Activated naive CD8-positive, alpha-beta T cell treated with anti-CD3 and anti-CD28 coated beads for 36 hours (primary cell): ENCODE data around the gene CATSPER3. TPM values are rescaled to one million over a fixed set of nuclear protein-coding genes. Genes with fewer than 3 reads are reported as not detected.

Experiments
- DNase-seq: peaks from one replicate; pipeline ENCODE4 v3.0.0; 2021
- H3K27ac Mint-ChIP-seq: one replicate; pipeline ENCODE4 v1.8.0; 2022; ENCODE audit warnings: mild to moderate bottlenecking, moderate library complexity, mixed read lengths
- H3K27me3 Mint-ChIP-seq: one replicate; pipeline ENCODE4 v1.8.0; 2022; ENCODE audit warnings: mild to moderate bottlenecking, mixed read lengths
- H3K36me3 Mint-ChIP-seq: one replicate; pipeline ENCODE4 v1.8.0; 2021; ENCODE audit warnings: mild to moderate bottlenecking, mixed read lengths
- H3K4me1 Mint-ChIP-seq: one replicate; pipeline ENCODE4 v1.8.0; 2021; ENCODE audit warnings: mixed read lengths
- H3K4me3 Mint-ChIP-seq: one replicate; pipeline ENCODE4 v1.8.0; 2022; ENCODE audit warnings: mild to moderate bottlenecking, moderate library complexity, mixed read lengths
- H3K9me3 Mint-ChIP-seq: one replicate; pipeline ENCODE4 v1.8.0; 2022; ENCODE audit warnings: mixed read lengths
- total RNA-seq, 2 experiments: library from RNA; stranded (reverse); gene quantifications; one replicate each; pipeline ENCODE4 v1.2.3, GENCODE V29; 2021

The CATSPER3 gene
- total RNA-seq, 2 experiments from 2014 or later = 0.39 to 0.46 TPM

DNA sequence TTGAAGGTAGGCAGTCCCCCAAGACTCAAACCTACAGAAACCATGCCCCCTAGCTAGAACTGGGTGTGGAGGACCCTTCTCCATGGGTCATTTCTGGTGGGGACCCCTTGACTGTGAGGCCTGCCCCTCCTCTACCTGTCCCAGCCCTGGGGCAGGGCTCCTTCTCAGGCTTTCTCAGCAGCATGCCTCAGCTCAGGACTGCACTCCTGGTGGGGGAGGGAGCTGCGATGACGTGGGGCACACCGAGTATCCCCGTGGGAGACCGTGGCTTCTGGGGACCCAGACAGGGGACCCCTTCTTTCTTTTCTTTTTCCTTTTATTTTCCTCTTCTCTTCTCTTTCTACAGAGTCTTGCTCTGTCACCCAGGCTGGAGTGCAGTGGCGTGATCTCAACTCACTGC, 93.3 kb downstream of the CATSPER3 start:
- H3K9me3 Mint-ChIP-seq = no peaks in the 10 kb centered on the region
- DNase-seq = no peak
- no peaks in the 10 kb centered on the region for H3K4me1 Mint-ChIP-seq
- no peak overlapping the region for H3K4me3 Mint-ChIP-seq
- no peak overlapping the region for H3K27ac Mint-ChIP-seq
- H3K27me3 Mint-ChIP-seq = peaks cover 4% of the 10 kb centered on the region
- H3K36me3 Mint-ChIP-seq = no peaks in the 10 kb centered on the region

Other genes with a start within 250 kb of the CATSPER3 start
- gene CAMLG, start 229.4 kb upstream of the CATSPER3 start, total RNA-seq = 10 to 100 TPM; 28.2 to 28.4 TPM
- 10 to 100 TPM; 77.2 to 78.3 TPM for gene DDX46, start 209.1 kb upstream of the CATSPER3 start, total RNA-seq
- 10 to 100 TPM; 24.1 to 30.5 TPM for gene C5orf24, start 121.9 kb upstream of the CATSPER3 start, total RNA-seq
- gene TXNDC15, start 93.5 kb upstream of the CATSPER3 start, total RNA-seq = 10 to 100 TPM; 27.2 to 29.4 TPM
- gene PCBD2, start 62.8 kb upstream of the CATSPER3 start, total RNA-seq = 10 to 100 TPM in 1 of 2 experiments, 1 to 10 TPM in 1; 7.6 to 10.4 TPM
- gene PITX1, start 66.3 kb downstream of the CATSPER3 start, total RNA-seq = not detected